ENCODE measurements around the gene FRS3.

GRCh38 chr6:41736186-41736733 lies 43.4 kb downstream of the FRS3 start:
- no peak for TF ChIP-seq CTCF (conservative IDR thresholded peaks at IDR 0.05; ENCODE audit: low read depth, low read length)
- no peak for TF ChIP-seq EZH2 (IDR thresholded peaks at IDR 0.05; ENCODE audit: low read length, unreplicated experiment)
- TF ChIP-seq EZH2phosphoT487 (IDR thresholded peaks at IDR 0.05; ENCODE audit: borderline replicate concordance, low read length), result no peak

All from PC-3 (cell line).